ENCODE data around the gene GLCCI1. TPM values are rescaled to one million over a fixed set of nuclear protein-coding genes. Genes with fewer than 3 reads are reported as not detected.

Gene GLCCI1
- total and polyA plus RNA-seq, 2 donors (not counting 3 experiments of a cell fraction or from before 2014, with no cell fraction given): 2.3 to 5.6 TPM

- POLR2A ChIA-PET: no interaction called here
- no peak for FAIRE-seq
Observed at GRCh38 chr7:7962851-7963250, 5.7 kb upstream of the GLCCI1 start.

More at GRCh38 chr7:7962851-7963250, 5.7 kb upstream of the GLCCI1 start:
- TF ChIP-seq EZH2 (IDR thresholded peaks at IDR 0.05; ENCODE audit: borderline replicate concordance, low read depth, low read length, severe bottlenecking) (no peak), POLR2AphosphoS5 (IDR thresholded peaks at IDR 0.05; ENCODE audit: insufficient read depth, low read depth, low read length) (no peak), CTCF (IDR thresholded peaks at IDR 0.05; ENCODE audit: extremely low read depth in 1 of 2, insufficient read depth in 1 of 2, low read depth in 1 of 2, low read length in 2 of 2) (no peak), JUN (IDR thresholded peaks at IDR 0.05; ENCODE audit: borderline replicate concordance, insufficient read depth, insufficient read length, low read depth) (no peak), GATA2 (IDR thresholded peaks at IDR 0.05; ENCODE audit: insufficient read depth, insufficient read length, low read depth, low read length) (no peak), POLR2A (IDR thresholded peaks at IDR 0.05; ENCODE audit: low read depth, low read length) (no peak), FOS (IDR thresholded peaks at IDR 0.05; ENCODE audit: borderline replicate concordance, insufficient read depth, low read length) (no peak), MYC (IDR thresholded peaks at IDR 0.05; ENCODE audit: low read depth, low read length) (no peak), MAX (IDR thresholded peaks at IDR 0.05; ENCODE audit: insufficient read depth, insufficient read length) (no peak)
- CTCF ChIA-PET: interaction anchor here (1.3 kb wide), 1 partner anchor 18 kb away, joined by 3 read pairs; no protein-coding TSS in a partner anchor
- H3K36me3 ChIP-seq (ENCODE audit: control insufficient read depth in 2 of 2, extremely low read depth in 1 of 2, insufficient read depth in 2 of 2, low read length in 2 of 2): no peaks in the 10 kb centered on the region
- H3K4me2 ChIP-seq (ENCODE audit: insufficient read depth, low read length): no peak overlapping the region
- no peaks in the 10 kb centered on the region for H3K9me1 ChIP-seq (replicated peaks; ENCODE audit: control insufficient read depth, extremely low read depth, insufficient read depth, low read length)
- no peak for DNase-seq (ENCODE audit: low read depth, low spot score)
- peaks cover under 1% of the 10 kb centered on the region for H3K4me1 ChIP-seq (ENCODE audit: control insufficient read depth, extremely low read depth, insufficient read depth, low read length)
- intact Hi-C loops (cut with micrococcal nuclease) (no loop called here), dilution Hi-C loops (cut with MboI; ENCODE audit: extremely low pct_ligation_motif_present, low sequenced_read_pairs) (no loop called here)
- H3K4me3 ChIP-seq (replicated peaks in 1 of 3; ENCODE audit: insufficient read depth in 1 of 3, low read depth in 1 of 3, low read length in 3 of 3): no peak overlapping the region
- no peaks in the 10 kb centered on the region for H4K20me1 ChIP-seq (replicated peaks; ENCODE audit: control insufficient read depth, extremely low read depth, insufficient read depth, low read length)
- no TSS peak for BruUV-seq (replicated peaks)
- H3K79me2 ChIP-seq (ENCODE audit: control insufficient read depth, insufficient read depth, low read length): no peaks in the 10 kb centered on the region
- H3K27ac ChIP-seq (ENCODE audit: insufficient read depth, low read depth, low read length): no peak overlapping the region
- H2AFZ ChIP-seq (ENCODE audit: low read depth, low read length): no peak overlapping the region
- H3K9me3 ChIP-seq (replicated peaks; ENCODE audit: control insufficient read depth, insufficient read depth, low read length): no peaks in the 10 kb centered on the region
- no peak overlapping the region for H3K9ac ChIP-seq (replicated peaks; ENCODE audit: extremely low read depth, insufficient read depth, low read length)
- H3K27me3 ChIP-seq (ENCODE audit: control insufficient read depth in 2 of 2, insufficient read depth in 2 of 2, low read length in 2 of 2): no peaks in the 10 kb centered on the region
